Measurements from ENCODE around the gene DISP3.

DNA sequence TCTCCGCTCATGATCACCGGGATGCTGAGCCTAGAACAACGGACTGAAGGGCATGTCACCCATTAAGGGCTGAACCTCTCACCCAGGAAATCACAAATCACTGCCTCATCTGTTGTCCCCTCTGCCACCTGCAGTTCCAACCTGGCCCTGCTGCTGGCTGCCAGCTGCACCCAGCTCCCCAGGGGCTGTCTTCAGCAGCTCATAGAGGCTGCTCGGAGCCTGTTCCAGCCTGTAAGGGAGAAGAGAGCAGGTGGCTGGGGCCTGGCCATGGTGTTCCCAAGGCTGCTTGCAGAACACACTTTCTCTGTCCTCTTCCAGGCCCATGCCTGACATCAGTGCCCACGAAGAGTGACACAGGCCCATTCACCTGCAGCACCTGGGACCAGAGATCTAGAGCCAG, 44.5 kb upstream of the DISP3 start:
- TF ChIP-seq POLR2A (IDR thresholded peaks at IDR 0.05): no peak
- TF ChIP-seq CTCF (IDR thresholded peaks at IDR 0.05): no peak
